GM18867 (cell line): ENCODE results near the gene ALDH1L1.
"Not testable (repeated sequence)": the region's sequence is repeated elsewhere in the genome, so short reads cannot be mapped to it uniquely, and the experiment has no call there.

Experiments
- ATAC-seq: cut with Tn5 transposase; IDR thresholded peaks from one replicate; pipeline ENCODE4 v1.9.1; 2021; ENCODE audit warnings: mild to moderate bottlenecking, moderate library complexity; ENCODE audit not compliant: unreplicated experiment

Gene ALDH1L1

GRCh38 chr3:126085841-126086240 lies 94.5 kb downstream of the ALDH1L1 start:
- ATAC-seq: no peak

- no peak for ATAC-seq
Measured at GRCh38 chr3:126085276-126085675, 95.1 kb downstream of the ALDH1L1 start.

GRCh38 chr3:126084768-126085180 lies 95.6 kb downstream of the ALDH1L1 start:
- no peak for ATAC-seq

GRCh38 chr3:126083913-126084767 lies 96.2 kb downstream of the ALDH1L1 start, which contains the start of gene SLC41A3:
TSS of gene SLC41A3 (minus strand) at chr3:126084124. CDS start at chr3:126068219, 15,905 bp downstream.
- ATAC-seq: peak; percentile 97

- ATAC-seq: peak; percentile 47
Measured at GRCh38 chr3:126083511-126083912, 96.9 kb downstream of the ALDH1L1 start.

- ATAC-seq: no peak
Measured at GRCh38 chr3:126083138-126083445, 97.3 kb downstream of the ALDH1L1 start.

GRCh38 chr3:126082362-126083137 lies 97.8 kb downstream of the ALDH1L1 start:
- no peak for ATAC-seq

GRCh38 chr3:126081618-126082361 lies 98.6 kb downstream of the ALDH1L1 start:
- no peak for ATAC-seq

GRCh38 chr3:126080970-126081369 lies 99.4 kb downstream of the ALDH1L1 start:
- no peak for ATAC-seq

- ATAC-seq: no peak
Measured at GRCh38 chr3:126078866-126079265, 101.5 kb downstream of the ALDH1L1 start.

- ATAC-seq: no peak
Measured at GRCh38 chr3:126077754-126078153, 102.6 kb downstream of the ALDH1L1 start.

GRCh38 chr3:126076140-126076539 lies 104.2 kb downstream of the ALDH1L1 start:
- ATAC-seq: no peak

GRCh38 chr3:126070146-126070545 lies 110.2 kb downstream of the ALDH1L1 start:
- no peak for ATAC-seq

- ATAC-seq: no peak
Measured at GRCh38 chr3:126067959-126068358, 112.4 kb downstream of the ALDH1L1 start.

GRCh38 chr3:126066676-126067075 lies 113.7 kb downstream of the ALDH1L1 start:
- ATAC-seq: not testable (repeated sequence)

GRCh38 chr3:126065876-126066275 lies 114.5 kb downstream of the ALDH1L1 start:
- ATAC-seq: no peak

- no peak for ATAC-seq
Measured at GRCh38 chr3:126064627-126065258, 115.6 kb downstream of the ALDH1L1 start.

GRCh38 chr3:126063358-126063965 lies 116.9 kb downstream of the ALDH1L1 start:
- no peak for ATAC-seq

- no peak for ATAC-seq
Measured at GRCh38 chr3:126061301-126062032, 118.9 kb downstream of the ALDH1L1 start.
